ENCODE results near the gene PTDSS2.
A peak's percentile ranks its signal among the peaks of the same experiment; 100 is the strongest.
"Not testable (repeated sequence)": the region's sequence is repeated elsewhere in the genome, so short reads cannot be mapped to it uniquely, and the experiment has no call there.

The PTDSS2 gene

GRCh38 chr11:408154-409007, 41.7 kb upstream of the PTDSS2 start:
- no peak for DNase-seq (ENCODE audit: low read depth in 1 of 2, low spot score in 1 of 2)

DNA sequence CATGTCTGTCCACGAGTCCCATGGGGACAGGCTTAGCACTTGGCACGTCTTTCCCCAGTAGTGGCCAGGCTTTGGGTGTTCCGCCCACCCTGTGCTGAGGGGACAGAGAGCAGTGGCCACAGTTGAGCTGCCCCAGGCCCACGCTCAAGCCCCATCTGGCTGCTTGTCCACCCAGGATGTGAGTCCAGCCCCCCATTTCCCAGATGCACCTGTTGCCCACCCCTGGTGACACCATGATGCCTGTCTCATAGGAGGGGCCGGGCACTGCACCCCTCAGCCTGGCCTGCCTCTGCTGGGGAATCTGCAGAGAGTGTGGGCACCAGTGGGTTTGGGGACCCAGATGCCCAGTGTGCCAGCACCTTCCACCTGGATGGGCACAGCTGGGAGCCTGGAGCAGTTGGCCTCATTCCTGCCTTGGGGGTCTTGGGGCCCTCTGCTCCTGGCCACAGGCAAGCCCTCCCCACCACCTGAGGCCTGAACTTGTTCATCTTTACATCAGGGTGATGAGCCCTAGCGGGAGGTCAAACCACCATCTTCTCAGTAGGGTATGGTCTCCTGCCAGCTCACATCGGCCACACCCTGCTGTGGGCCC, 41.0 kb upstream of the PTDSS2 start:
- in situ Hi-C loops (cut with HindIII; ENCODE audit: low pct_unique_long_range_greater_than_20kb, low sequenced_read_pairs), result no loop called here

More at GRCh38 chr11:408154-409007, 41.7 kb upstream of the PTDSS2 start:
- TF ChIP-seq JUND (IDR thresholded peaks at IDR 0.05; ENCODE audit: low read depth), result no peak
- in situ Hi-C loops (cut with HindIII; ENCODE audit: low pct_unique_long_range_greater_than_20kb, low sequenced_read_pairs), result no loop called here

DNA sequence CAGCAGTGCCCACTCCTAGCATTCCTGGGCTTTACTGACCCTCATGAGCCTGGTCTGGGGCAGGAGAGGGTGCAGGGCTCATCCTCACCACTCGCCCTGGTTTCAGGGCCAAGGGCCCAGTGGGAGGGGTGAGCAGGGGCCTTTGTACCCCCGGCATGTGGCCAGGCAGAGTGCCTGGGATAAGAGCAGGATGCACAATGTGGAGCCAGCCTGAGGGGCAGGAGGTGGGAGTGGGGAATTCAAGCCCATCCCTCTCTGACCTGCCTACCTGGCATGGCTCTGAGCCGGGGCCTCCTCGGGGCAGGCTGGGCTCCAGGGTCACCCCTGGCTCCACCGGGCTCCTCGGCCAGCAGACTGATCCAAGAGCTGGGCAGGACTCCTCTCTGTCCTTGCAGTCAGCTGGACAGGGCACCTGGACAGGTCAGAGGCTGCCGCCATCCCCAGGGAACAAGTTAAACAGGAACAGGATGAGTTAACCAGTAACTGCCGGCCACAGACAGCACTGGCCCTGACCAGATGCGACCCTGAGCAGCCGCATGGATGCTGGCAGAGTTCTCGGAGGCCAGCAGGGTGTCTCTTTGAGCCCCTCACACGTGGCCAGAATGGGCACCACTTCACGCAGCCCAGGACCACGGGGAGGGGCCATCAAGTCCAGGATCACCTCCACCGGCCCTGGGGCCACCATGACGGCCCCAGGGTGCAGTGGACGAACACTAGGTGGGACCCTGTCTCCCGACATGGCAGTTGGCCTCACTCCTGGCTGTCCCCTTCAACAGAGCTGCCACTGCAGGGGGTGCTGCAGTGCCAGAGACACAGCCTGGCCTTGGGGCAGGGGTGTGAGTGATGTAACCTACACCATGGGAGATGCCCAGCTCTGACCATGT, 40.2 kb upstream of the PTDSS2 start:
- peak in 1 of 2 experiments; percentile 45 for DNase-seq (ENCODE audit: low read depth in 1 of 2, low spot score in 1 of 2)
- no peak for TF ChIP-seq JUND (IDR thresholded peaks at IDR 0.05; ENCODE audit: low read depth)
- in situ Hi-C loops (cut with HindIII; ENCODE audit: low pct_unique_long_range_greater_than_20kb, low sequenced_read_pairs), result no loop called here

More for the DNA sequence above, 41.0 kb upstream of the PTDSS2 start:
- DNase-seq (ENCODE audit: low read depth in 1 of 2, low spot score in 1 of 2), result no peak
- TF ChIP-seq JUND (IDR thresholded peaks at IDR 0.05; ENCODE audit: low read depth), result no peak

- DNase-seq (ENCODE audit: low read depth in 1 of 2, low spot score in 1 of 2); in situ Hi-C loops (cut with HindIII; ENCODE audit: low pct_unique_long_range_greater_than_20kb, low sequenced_read_pairs): not testable (repeated sequence)
Measured at GRCh38 chr11:410711-411110, 39.4 kb upstream of the PTDSS2 start.

DNA sequence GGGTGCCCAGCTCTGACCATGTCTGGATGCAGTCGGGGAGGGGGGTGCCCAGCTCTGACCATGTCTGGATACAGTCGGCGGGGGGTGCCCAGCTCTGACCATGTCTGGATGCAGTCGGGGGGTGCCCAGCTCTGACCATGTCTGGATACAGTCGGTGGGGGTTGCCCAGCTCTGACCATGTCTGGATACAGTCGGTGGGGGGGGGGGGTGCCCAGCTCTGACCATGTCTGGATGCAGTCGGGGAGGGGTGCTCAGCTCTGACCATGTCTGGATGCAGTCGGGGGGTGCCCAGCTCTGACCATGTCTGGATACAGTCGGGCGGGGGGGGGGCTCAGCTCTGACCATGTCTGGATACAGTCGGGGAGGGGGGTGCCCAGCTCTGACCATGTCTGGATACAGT, 38.6 kb upstream of the PTDSS2 start:
- in situ Hi-C loops (cut with HindIII; ENCODE audit: low pct_unique_long_range_greater_than_20kb, low sequenced_read_pairs); DNase-seq (ENCODE audit: low read depth in 1 of 2, low spot score in 1 of 2): not testable (repeated sequence)

GRCh38 chr11:412641-413119, 37.4 kb upstream of the PTDSS2 start:
- no peak for DNase-seq (ENCODE audit: low read depth in 1 of 2, low spot score in 1 of 2)
- TF ChIP-seq JUND (IDR thresholded peaks at IDR 0.05; ENCODE audit: low read depth), result no peak
- in situ Hi-C loops (cut with HindIII; ENCODE audit: low pct_unique_long_range_greater_than_20kb, low sequenced_read_pairs), result no loop called here

GRCh38 chr11:413120-414081, 36.7 kb upstream of the PTDSS2 start:
- TF ChIP-seq JUND (IDR thresholded peaks at IDR 0.05; ENCODE audit: low read depth), result no peak
- DNase-seq (ENCODE audit: low read depth in 1 of 2, low spot score in 1 of 2), result no peak
- in situ Hi-C loops (cut with HindIII; ENCODE audit: low pct_unique_long_range_greater_than_20kb, low sequenced_read_pairs), result no loop called here

DNA sequence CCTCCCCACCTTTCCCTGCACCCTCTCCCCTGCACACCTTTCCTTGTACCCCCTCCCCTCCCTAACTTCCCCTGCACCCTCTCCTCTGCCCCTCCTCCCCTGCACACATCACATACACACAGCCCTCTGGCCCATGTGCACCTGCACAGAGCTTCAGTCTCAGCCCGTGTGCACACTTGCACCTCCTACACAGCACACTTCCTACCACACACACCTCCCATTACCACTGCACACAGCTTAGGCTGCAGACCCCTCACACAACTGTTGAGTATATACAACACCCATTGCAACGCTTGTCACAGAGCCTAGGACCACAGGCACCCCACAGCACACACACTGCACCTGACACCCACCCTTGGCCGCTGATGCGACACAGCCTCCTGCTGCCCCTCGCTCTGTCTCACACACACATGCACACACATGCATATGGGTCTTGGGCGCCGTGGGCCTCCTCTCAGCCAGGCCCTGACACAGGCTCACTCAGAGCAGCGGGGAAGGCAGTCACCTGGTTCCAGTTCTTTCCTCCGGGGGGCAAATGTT, 35.7 kb upstream of the PTDSS2 start:
- in situ Hi-C loops (cut with HindIII; ENCODE audit: low pct_unique_long_range_greater_than_20kb, low sequenced_read_pairs), result no loop called here
- no peak for TF ChIP-seq JUND (IDR thresholded peaks at IDR 0.05; ENCODE audit: low read depth)
- DNase-seq (ENCODE audit: low read depth in 1 of 2, low spot score in 1 of 2), result no peak

- in situ Hi-C loops (cut with HindIII; ENCODE audit: low pct_unique_long_range_greater_than_20kb, low sequenced_read_pairs), result no loop called here
- no peak for DNase-seq (ENCODE audit: low read depth in 1 of 2, low spot score in 1 of 2)
- no peak for TF ChIP-seq JUND (IDR thresholded peaks at IDR 0.05; ENCODE audit: low read depth)
Measured at GRCh38 chr11:415640-416041, 34.4 kb upstream of the PTDSS2 start.

- no peak for TF ChIP-seq JUND (IDR thresholded peaks at IDR 0.05; ENCODE audit: low read depth)
- in situ Hi-C loops (cut with HindIII; ENCODE audit: low pct_unique_long_range_greater_than_20kb, low sequenced_read_pairs), result no loop called here
- DNase-seq (ENCODE audit: low read depth in 1 of 2, low spot score in 1 of 2), result peak in 1 of 2 experiments; percentile 26
Measured at GRCh38 chr11:416051-416756, 33.9 kb upstream of the PTDSS2 start.

Measured in T47D (cell line).